NCI-H748 treated with DMSO at 0.1 percent for 48 hours (cell line): Measurements from ENCODE around the gene TTC23.
A peak's percentile ranks its signal among the peaks of the same experiment; 100 is the strongest.
"Not testable (repeated sequence)": the region's sequence is repeated elsewhere in the genome, so short reads cannot be mapped to it uniquely, and the experiment has no call there.

ENCODE experiments used
- DNase-seq: peaks from one replicate; lab custom pipeline; 2025; lab: John Stamatoyannopoulos, UW

The TTC23 gene

DNA sequence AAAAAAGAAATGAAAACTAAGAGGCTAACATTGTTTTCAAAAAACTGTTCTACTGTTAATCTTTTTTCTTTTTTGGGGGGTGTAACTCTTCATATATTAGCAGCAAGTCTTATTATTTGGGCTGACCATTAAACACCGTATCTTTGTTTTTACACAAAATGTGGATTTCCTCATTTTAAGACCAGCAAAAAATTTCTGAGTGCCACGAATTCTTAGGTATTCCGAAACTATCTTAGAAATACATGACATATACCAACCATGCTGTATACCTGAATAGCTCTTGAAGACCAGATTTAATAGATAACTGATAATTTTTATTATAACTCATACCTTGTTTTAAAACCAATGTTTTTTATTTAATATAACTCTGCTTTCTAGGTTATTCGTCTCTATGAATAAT, 620 bp upstream of the TTC23 start:
- no peak for DNase-seq

DNA sequence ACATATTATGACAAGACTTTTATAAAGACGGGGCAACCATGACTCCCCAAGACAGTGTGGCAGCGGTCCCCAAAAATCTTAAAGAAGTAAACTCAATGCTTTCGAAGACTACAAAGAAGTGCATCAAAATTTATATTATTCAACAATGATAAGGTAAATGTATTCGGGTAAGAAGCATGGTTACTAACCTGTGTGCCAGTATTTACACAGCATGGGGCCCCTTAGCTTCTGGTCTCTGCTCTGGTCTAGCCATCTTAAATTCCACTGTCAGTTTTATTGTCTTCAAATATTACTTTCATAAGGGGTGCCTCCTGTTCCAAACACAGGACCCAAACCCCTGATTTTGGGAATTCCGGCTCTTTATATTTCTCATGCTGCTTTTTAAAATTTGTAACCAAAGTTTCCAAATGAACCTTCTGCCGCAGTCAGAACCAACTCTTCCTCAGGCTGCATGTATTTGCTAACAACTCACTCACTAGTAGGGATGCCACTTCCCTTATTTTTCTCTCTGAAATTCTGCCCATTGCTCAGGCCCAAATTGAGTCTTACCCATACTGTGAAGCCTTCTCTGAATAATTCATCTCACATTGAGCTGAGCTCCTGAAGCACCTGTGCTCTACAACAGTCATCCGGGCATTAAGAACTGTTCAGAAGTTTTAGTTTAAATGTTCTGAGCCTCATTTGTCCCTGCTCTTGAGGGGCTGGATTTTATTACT, 1.2 kb downstream of the TTC23 start:
- DNase-seq, result no peak

DNA sequence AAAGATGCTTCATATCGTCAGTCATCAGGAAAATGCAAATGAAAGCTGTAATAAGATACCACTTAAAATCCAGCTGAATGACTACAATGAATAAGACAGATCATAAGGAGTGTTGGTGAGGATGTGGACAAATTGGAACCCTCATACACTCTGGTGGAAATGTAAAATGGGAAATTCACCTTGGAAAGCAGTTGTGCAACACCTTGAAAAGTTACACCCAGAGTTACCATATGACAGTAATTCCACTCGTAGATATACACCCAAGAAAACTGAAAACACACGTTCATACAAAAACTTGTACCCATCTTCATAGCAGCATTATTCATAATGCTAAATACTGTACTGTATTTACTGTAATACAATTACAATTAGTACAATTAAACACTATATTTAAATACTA, 2.3 kb downstream of the TTC23 start:
- no peak for DNase-seq

DNA sequence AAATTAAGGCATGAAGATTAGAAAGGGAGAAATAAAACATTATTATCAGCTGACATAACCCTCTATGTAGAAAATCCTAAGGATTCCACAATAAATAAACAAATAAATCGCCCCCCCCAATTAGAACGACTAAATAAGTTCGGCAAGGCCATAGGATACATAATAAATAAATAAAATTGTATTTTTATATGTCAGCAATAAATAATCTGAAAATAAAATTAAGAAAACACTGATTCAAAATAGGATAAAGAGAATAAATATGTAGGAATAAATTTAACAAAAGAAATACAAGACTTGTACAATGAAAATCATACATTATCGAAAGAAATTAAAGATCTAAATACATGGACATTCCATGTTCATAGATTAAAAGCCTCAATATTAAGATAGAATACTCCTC, 5.1 kb downstream of the TTC23 start:
- no peak for DNase-seq

DNA sequence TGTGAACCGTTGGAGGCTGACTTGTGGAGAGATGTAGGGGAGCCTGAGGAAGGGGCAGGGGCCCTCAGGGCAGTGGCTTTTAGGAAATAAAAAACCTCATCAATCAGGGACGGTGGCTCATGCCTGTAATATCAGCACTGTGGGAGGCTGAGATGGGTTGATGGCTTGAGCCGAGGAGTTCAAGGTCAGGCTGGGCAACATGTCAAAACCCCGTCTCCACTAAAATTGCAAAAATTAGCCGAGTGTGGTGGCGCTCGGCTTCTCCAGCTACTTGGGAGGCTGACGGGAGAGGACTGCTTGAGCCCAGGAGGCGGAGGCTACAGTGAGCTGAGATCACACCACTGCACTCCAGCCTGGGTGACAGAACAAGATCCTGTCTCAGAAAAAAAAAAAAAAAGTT, 7.6 kb downstream of the TTC23 start:
- DNase-seq, result no peak

DNA sequence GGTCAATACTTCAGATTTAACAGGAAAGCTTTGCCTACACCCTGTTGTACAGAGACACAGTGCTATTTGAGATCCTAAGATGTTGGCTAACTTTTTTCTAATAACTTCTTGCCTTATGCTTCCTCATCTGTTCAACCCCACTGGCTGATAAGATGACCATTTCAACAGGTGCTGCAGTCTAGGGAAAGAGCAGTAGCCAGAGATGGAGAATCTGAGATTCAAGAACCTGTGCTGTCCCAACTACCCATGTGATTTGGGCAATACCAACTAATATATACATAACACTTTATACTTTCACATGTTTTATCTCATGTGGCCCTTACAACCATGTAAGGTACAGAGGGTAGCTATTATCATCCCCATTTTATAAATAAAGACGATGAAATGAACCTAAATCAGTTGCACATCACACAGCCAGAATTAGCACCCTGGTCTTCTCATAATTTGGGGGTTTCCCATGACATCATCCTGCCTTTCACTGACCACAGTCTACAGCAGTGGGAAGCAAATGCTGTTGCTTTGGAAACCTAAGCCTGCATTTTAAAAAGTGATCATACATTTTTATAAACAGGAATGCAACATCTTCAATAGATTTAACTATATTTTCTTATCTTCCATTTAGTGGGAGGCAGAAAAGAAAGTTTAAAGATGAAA, 9.7 kb downstream of the TTC23 start:
- no peak for DNase-seq

DNA sequence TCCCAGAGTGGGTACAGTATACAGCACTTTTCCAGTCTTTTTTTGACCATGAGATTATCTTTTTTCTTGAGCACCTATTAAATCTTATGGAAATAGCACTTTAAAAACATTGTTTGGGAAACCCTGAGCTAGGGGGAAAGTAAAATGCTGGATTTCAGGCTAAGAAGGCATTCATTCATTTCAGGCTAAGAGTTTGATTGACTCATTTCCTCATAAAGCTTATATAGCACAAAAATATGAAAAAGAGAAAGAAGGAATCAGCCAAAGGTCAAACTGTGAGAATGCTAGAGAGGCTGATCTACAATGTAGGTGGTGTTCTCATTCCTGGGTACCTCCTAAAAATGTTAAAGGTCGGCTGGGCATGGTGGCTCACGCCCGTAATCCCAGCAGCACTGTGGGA, 10.5 kb downstream of the TTC23 start:
- no peak for DNase-seq

DNA sequence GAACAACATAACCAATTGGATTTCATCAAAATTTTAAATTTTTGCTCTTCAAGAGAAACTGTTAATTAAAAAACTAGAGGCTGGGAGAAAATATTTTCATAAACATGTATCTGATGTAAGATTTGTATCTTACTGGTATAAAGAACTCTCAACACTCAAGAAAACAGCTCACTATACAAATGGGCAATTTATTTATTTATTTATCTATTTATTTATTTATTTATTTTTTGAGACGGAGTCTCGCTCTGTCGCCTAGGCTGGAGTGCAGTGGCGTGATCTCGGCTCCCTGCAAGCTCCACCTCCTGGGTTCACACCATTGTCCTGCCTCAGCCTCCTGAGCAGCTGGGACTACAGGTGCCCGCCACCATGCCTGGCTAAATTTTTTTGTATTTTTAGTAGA, 15.2 kb downstream of the TTC23 start:
- DNase-seq, result not testable (repeated sequence)

DNA sequence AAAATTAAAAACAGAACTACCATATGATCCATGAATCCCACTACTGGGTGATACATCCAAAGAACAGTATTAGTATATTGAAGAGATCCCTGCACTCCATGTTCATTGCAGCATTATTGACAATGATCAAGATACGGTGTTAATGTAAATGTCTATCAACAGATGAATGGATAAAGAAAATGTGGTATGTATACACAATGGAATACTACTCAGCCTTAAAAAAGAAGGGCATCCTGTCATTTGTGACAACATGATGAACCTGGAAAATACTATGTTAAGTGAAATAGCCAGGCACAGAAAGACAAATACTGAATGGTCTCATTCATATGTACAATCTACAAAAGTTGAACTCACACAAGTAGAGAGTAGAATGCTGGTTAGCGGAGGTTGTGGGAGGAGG, 16.6 kb downstream of the TTC23 start:
- DNase-seq, result no peak

DNA sequence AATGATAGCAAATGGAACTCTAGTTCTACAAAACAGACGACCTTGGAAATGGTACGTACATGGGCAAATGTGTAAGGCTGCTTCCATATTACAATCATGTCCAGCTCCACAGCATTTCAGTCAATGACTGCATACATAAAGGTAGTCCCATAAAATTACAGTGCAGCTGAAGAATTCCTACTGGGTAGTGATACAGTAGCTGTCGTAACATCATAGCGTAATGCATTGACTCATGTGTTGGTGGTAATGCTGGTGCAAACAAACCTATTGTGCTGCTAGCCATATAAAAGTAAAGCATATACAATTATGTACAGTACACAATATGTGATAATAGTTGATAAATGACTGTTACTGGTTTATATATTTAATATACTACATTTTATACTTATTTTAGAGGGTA, 18.5 kb downstream of the TTC23 start:
- no peak for DNase-seq

DNA sequence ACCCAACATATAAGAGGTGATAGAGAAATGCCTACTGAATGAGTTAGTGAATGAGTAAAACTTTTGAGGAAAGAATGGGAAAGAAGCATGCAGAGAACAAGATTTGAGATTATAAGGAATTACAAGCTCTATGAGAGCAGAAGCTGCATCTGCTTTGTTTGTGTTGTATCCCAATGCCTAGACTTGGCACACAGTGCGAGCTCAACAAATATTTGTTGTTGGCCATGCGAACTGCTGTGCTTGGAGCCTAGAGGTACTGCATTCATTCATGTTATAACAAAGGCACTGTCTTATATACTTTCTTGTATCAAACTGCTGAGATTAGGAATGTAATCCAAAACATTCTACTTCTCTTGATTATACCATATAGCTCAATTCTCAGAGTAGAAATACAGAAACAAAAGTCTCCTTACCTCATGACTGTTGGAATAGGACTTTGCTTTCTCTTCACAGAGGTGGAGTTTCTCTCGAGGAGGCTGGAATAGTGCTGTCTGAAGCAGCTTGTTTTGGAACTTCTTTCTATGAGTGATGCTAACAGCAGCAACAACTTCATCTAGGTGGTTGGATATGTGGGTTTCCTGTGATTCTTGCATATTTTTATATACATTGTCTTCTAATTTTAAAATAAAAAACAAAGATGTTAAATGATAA, 21.1 kb downstream of the TTC23 start:
- no peak for DNase-seq

DNA sequence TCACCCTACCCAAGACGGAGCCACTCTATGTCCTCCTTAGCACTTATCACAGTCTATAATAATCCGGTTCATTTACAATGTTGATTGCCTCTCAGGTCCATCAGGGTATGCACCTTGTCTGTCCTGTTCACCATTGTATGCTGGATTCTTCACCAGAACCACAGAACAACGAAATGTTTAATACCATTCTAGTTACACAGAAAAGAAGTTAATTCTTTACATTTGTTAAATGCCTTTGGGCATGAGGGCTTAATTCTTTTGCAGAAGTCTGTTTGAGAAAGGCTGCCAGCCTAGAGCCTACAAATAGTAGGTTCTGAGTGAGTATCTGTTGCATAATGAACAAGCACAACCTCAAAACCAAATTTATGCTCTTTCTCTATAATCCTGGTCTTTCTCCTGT, 22.6 kb downstream of the TTC23 start:
- DNase-seq, result no peak

DNA sequence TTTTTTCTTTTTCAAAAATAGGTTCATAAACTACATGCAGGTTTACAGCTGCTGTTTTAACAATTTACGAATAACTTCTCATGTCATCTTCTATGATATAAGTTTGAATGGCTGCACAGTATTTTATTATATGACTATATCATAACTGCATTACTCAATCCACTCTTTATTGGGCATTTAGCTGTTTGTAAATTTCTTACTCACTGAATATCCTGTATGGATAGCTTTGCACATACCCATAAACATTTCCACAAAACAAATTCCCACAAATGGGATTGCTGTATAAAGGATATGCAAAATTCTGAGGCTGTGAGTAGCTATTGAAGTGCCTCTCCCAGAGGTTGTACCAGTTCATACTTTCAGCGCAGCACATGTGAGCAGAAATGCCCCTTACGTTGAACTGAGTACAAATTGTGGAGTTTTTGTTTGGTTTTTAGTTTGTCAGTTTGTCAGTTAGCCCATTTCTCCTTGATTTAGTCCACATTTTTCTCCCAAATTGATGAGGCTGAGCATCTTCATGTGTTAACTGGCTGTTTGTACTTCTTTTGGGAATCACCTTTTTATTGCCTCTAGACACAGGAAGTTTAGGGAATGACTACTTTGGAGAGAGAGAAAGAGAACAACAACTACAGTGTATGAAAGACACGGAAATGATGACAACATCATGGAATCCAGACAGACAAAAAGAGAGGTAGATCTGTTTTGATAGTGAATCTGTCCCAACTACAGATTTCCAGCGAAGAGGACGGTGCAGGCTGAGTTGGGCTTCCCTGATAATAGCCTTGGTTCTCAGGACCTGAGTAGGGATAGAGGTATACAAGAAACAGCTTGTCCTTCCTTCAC, 24.8 kb downstream of the TTC23 start:
- no peak for DNase-seq

DNA sequence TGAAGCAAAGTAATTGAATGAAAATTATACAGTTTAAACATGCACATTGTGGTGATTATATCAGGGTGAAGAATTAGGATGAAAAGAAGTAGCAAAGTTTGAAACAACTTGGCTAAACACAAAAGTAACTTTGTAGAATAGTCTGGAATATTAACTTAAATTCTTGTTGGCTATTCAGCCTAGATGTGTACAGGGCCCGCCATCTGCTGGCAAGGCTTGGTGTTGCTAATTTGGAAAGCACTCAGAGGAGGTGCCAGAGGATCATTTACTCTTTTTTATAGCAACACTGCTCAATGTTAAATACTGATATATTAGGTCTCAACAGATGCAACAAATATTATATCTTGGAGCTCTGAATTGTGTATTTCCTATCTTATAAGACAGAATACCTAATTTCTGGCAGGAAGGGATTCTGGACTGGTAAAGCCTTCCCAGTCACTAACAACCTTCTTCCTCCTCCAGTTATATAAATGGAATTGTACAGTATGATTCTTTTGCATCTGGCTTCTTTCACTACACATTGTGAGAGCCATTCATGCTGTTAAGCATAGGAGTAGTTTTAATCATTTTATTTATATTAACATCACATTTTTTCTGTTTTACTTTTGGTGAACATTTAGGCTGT, 36.1 kb downstream of the TTC23 start:
- peak; percentile 23 for DNase-seq

DNA sequence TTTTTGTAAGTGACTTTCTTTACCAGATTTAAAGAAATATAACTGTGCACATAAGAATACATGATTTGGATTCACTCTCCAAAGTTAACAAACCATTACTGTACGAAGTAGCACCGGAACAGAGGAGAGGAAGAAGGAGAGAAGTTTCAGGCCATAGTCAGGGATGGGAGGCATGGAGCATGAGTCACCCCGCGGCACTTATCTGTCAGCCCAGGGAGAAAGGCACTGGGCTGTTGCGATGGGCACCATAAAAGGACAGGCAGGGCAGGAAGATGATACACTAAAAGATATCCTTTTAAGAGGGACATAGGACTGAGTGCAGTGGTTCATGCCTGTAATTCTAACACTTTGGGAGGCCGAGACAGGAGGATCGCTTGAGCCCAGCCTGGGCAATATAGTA, 37.0 kb downstream of the TTC23 start:
- DNase-seq, result no peak

DNA sequence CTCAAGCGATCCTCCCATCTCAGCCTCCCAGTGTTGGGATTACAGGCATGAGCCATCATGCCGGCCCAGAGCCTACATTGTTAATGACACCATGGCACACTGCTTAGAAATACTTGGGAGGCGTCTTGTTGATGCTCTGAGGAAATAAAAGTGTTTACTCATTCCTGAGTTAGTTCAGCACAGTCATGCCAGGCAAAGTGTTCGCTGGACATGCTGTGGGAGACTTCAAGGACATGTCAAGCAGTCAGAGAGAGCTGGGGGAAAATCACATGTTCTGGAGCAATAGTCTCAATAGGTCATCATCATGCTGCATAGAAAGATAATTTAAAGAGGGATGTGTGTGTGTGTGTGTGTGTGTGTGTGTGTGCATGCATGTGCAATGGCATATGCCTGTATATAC, 37.5 kb downstream of the TTC23 start:
- no peak for DNase-seq

DNA sequence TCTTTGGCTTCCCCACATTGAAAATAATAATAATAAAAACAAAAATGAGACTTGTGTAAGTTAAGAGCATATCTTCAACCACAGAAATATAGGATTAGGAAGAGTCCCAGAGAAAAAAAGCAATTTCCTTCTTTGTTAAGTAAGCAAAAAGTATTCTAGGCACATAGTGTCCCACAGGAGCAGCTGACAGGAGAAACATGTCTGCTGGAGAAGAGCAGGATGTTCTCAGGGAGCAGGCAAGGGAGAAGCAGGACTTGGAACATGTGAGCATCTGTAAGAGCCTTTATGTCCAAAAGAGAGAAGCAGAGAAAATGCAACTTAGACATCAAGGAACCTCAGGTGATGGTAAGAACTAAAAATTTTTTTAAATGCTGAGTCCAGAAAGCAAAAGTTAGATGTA, 39.0 kb downstream of the TTC23 start:
- no peak for DNase-seq

DNA sequence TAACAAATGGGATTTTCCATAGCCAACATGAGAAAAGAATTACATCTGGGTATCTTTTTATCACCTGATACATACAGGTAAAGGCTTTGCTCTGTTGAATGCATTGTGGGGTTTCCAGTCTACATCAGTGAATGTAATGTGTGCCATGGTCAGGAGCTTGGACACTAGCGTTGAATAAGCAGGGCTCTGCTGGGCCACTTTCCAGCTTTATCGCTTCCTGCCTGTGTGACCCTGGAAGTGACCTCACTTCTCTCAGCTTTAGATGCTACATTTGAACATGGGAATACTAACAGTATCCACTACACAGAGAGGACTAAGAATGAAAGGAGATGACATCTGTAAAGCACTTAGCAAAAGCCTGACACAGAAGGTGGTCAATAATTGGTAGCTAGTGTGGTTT, 40.1 kb downstream of the TTC23 start:
- no peak for DNase-seq

DNA sequence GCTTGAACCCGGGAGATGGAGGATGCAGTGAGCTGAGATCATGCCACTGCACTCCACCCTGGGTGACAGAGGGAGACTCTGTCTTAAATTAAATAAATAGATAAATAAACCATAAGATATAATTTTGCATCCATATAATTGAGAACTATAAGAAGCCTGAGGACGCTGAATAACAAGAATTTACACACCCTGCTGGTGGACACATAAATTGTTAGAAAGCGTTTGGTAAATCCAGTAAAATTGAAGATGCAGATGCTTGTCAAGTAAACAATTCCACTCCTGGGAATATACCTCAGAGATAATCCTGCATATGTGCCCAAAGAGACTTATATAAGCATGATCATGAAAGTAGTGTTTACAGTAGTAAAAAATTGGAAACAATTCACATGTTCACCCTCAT, 41.7 kb downstream of the TTC23 start:
- no peak for DNase-seq

DNA sequence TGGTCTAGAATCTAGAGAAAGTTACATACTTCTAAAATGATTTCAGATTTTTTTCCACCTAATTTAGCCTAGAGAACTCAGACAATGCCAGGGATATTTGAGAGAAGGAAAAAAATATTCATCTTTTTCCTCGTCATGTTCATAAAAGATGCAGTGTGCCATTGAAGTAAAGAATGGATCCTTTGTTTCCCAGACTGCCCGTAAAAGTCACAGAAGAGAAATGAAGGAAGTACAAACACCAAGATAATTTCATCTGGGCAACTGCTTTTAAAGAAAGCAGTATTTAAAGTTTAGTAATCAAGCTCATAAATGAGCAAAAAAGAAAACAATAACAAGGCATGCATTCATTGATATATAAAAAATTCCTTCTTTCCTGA, 47.2 kb downstream of the TTC23 start:
- no peak for DNase-seq

DNA sequence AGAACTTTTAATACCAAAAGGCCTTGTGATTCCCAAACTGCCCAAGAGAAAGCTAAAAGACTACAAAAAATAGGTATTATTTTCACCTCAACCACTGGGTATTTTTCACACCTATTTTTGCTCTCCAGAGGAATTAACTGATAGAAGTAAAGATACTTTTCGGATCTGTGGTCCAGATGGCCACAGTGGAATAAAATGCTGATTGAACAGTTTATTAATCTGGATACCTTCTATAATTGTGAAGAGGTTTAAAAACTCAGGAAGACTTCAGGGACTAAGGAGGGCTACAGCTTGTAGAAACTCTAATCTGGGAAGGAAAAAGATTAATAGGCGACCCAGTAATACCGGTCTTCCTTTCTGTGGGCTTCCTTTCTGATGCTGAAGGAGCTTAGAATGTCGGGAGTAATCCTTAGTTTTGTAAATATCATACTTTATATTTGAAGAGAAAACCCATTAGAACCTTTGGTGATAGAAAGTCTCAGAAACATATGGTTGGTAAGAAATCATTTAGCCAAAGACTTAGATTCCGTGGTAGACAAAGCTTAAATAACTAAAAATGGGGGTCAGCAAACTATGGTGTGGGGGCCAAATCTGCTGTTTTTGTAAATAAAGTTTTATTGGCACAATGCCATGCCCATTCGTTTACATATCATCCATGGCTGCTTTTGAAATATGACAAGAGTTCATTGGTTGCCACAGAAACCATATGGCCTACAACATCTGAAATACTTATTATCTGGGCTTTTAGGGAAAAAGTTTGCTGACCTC, 47.8 kb downstream of the TTC23 start:
- DNase-seq, result no peak

DNA sequence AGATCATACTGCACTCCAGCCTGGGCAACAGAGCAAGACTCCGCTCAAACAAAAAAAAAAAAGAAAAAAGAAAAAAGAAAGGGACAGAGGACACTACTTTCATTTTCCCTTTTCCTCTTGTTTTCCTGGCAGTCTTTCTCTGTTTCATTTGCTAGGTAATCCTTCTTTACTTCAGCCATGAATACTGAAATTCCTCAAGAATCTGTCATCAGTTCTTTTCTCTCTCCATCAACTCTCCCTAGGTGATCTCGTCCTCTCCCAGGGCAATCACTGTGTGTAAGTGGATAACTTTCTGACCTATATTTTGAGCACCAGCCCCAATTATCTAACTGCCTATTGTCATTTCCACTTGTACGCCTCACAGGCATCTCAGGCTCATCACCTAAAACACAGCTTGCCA, 51.5 kb downstream of the TTC23 start:
- no peak for DNase-seq
